HG03520 (cell line): ENCODE results near the gene NCAPH2.
"Not testable (repeated sequence)": the region's sequence is repeated elsewhere in the genome, so short reads cannot be mapped to it uniquely, and the experiment has no call there.

ENCODE experiments used
- ATAC-seq: cut with Tn5 transposase; IDR thresholded peaks from one replicate; pipeline ENCODE4 v1.9.1; 2021; ENCODE audit warnings: mild to moderate bottlenecking, moderate library complexity; ENCODE audit not compliant: unreplicated experiment

Gene NCAPH2

GRCh38 chr22:50528682-50529415, 20.8 kb downstream of the NCAPH2 start:
- ATAC-seq, result no peak

GRCh38 chr22:50529416-50529896, 21.4 kb downstream of the NCAPH2 start:
- ATAC-seq, result no peak

DNA sequence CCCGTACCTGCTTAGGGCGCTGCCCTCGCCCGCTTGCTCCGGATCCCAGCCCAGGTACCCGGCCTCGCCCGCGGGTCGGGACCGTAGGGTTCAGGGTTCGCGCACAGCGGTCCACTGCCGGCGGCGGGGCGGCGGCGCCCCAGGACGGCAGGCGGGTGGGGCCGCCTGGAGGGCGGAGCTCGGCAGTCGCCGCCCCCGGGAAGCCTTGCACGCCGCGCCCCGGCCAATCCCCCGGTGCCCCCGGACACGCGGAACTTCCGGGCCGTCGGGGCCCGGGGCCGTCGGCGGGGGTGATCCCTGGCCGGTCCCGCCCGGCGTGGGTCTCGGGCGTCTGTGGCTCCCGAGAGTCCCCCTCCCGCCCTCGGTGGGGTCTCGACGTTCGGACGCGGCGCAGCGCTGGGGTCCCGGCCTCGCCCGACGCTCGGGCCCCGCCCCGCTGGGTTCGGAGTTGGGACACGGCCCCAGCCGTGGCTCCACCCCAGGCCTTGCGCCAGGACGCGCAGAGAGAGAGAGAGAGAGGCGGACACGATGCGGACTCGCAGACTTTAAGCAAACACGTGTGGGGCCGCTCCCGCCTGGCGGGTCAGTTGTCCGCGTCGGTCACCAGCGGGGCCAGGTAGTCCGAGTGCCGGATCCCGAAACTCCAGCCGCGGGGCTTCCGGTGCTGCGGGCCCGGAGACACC, 22.0 kb downstream of the NCAPH2 start, which contains the start of gene TYMP:
Gene TYMP, minus strand, starts transcription at position 116 of the 683 bp plus-strand sequence. CDS start 303 bp downstream, outside the sequence.
- ATAC-seq, result no peak

GRCh38 chr22:50530580-50530876, 22.5 kb downstream of the NCAPH2 start:
- no peak for ATAC-seq

DNA sequence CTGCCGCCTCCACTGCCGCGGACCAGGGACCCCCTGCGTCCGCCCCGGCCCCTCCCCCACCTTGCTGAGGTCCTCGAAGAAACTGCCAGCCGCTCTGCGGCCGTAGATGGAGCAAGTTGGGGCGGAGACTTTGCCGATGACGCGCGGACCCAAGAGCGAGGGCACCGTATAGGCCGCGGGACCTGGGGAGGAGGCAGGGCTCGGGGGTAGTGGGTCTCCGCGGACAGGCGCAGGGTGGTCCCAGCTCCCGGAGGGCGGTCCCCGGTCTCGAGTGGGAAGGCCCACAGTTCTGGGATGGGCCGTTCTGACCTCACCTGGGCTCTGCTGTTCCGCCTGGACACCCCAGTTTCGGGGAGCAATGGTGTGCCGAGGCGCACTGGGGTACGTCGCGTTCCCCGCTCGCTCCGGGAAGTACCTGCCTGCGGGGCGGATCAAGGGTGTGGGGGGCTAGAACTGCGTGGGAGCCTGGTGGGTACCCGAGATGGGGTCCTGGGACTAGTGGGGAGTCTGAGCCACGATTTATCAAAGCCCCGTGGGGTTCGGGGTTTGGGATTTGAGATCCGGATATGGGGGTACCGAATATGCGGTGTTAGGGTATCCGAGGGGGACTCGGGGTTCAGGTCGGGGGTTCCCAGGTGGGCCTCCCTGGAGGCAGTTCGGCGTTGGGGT, 23.0 kb downstream of the NCAPH2 start:
- no peak for ATAC-seq

DNA sequence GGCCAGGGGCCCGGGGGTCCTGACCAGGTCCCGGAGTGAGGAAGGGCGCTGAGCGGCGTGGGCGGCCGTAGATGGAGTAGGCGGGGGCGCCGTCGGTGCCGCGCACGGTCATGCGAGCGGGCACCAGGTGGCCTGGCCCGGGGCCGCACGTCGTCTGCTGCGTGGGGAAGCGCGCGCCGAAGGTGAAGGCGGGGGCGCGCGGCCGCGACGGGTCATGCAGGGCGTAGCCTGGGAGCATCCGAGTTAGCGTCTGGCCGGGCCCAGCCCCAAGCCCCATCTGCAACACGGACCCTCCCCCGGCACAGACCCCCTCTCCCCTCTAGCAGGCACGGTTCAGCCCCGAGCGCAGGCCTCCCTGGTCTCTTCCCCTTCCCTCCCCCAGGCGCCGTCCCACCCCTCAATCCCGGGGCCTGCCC, 23.5 kb downstream of the NCAPH2 start:
- ATAC-seq, result no peak

- ATAC-seq, result no peak
These were observed 24.1 kb downstream of the NCAPH2 start for GRCh38 chr22:50531962-50532674.

- no peak for ATAC-seq
These were observed 25.1 kb downstream of the NCAPH2 start for GRCh38 chr22:50532824-50533796.

DNA sequence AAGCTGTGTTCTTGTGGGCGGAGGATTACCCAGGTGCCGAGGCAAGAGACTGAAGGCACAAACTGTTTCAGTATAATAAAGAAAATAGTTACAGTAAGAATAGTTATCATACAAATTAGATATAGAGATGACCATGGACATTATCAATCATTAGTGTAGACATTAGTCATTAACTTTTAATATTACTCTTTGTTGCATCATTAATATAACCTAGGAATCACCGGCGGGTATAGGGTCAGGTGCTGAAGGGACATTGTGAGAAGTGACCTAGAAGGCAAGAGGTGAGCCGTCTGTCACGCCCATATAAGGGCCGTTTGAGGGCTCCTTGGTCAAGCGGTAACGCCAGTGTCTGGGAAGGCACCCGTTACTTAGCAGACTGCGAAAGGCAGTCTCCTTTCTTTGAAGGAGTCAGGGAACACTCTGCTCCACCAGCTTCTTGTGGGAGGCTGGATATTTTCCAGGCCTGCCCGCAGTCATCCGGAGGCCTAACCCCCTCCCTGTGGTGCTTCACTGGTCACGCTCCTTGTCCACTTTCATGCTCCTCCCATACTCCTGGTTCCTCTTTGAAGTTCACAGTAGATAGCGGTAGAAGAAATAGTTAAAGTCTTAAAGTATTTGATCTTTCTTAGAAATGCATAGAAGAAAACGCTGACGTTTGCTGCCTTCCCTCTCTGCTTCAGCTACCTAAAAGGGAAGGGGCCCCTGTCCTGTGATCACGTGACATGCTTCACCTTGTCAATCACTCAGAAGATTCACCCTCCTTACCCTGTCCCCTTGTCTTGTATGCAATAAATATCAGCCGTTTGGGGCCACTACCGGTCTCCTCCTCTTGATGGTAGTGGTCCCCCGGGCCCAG, 26.1 kb downstream of the NCAPH2 start:
- ATAC-seq, result not testable (repeated sequence)

DNA sequence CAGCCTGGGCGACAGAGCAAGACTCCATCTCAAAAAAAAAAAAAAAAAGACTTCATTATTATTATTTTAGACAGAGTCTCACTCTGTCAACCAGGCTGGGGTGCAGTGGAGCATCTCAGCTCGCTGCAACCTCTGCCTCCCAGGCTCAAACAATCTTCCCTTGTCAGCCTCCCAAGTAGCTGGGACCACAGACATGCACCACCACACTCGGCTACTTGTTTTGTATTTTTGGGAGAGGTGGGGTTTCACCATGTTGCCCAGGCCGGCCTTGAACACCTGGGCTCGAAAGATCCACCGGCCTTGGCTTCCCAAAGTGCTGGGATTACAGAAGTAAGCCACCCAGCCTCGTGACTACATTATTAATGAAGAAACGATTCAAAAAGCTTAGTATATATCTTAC, 27.1 kb downstream of the NCAPH2 start:
- ATAC-seq, result no peak

DNA sequence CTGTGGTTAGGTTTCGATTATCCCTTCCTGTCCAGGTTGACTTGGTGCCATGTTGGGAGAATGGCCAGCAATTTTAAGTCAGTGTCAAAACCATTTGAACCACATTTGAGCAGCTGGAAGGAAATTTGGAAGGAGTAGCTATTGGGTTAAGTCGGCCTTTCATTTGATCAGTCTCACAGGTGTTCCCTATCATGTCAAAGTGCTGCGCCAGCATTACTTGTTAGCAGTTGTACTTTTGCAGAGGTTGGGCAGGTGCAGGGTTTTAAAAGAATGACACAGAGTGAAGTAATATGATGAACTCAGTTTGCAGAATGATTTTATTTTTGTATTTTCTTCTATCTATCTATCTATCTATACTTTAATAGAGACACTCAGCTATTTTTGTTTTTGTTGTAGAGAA, 28.2 kb downstream of the NCAPH2 start:
- ATAC-seq, result no peak

DNA sequence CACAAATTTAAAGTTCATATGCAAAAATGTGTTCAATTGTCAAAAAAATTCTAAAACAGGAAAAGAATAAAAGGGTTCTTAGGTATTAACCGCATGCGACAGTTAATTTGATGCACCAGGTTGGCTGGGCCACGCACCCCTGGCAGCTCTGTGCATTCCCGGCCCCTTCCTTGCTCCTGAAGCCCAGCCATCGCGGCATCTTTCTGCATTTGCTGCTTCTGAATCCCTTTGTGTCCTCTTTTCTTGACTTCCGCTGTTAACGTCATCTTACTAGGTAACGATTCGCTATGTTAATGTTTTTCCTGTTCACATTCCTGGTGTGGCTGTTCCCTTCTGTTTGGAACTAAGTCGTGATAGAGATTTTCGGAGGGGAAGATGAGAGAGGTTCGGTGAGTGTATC, 29.7 kb downstream of the NCAPH2 start:
- no peak for ATAC-seq

GRCh38 chr22:50540381-50540780, 32.4 kb downstream of the NCAPH2 start:
- no peak for ATAC-seq

DNA sequence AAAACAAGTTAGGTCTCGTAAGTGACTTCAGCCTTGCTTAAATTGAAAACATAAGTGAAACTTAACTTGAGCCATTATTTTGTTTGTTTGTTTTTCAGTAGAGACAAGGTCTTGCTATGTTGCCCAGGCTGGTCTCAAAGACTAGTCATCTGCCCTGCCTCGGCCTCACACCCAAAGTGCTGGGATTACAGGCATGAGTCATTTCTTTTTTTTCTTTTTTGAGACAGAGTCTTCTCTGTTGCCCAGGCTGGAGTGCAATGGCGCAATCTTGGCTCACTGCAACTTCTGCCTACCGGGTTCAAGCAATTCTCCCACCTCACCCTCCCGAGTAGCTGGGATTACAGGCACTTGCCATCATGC, 33.6 kb downstream of the NCAPH2 start:
- not testable (repeated sequence) for ATAC-seq

GRCh38 chr22:50542416-50542927, 34.4 kb downstream of the NCAPH2 start:
- ATAC-seq, result no peak

- ATAC-seq, result no peak
These were observed 36.2 kb downstream of the NCAPH2 start for GRCh38 chr22:50544078-50544745.

DNA sequence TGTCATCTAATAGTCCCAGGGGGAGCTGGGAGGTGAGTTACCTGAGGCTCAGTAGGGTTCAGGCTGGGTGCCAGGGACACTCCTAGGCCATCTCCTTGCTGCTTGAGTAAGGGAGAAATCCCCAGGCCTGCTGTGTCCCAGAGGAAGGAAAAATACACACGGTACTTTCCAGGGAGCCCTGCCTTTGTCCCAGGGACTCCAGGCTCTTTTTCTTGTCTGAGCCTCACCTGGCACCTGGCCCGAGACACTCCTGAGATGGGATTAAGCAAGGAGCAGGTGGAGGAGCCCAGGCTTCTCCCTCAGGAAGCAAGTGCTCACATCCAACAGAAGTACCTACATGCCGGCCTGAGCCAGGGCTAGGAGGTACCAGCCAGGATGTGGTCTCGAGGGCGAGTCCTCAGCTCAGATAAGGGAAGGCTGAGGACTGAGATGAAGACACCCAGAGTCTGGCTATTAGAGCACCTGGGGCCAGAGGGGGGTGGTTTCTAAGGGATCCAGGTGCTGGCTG, 36.8 kb downstream of the NCAPH2 start:
- ATAC-seq, result no peak
